NCI-H1694 treated with DMSO at 0.1 percent for 48 hours (cell line): ENCODE data around the gene KRTAP17-1.

Source experiments
- DNase-seq: peaks from one replicate; lab custom pipeline; 2025; lab: John Stamatoyannopoulos, UW

Gene KRTAP17-1

GRCh38 chr17:41332239-41332638 is 16.7 kb upstream of the KRTAP17-1 start:
- DNase-seq = no peak

GRCh38 chr17:41331606-41332005 is 16.1 kb upstream of the KRTAP17-1 start:
- no peak for DNase-seq

GRCh38 chr17:41329279-41329948 is 13.9 kb upstream of the KRTAP17-1 start:
- DNase-seq = peak; percentile 8

- no peak for DNase-seq
Observed at GRCh38 chr17:41328207-41328606, 12.7 kb upstream of the KRTAP17-1 start.

GRCh38 chr17:41327411-41328120 is 12.1 kb upstream of the KRTAP17-1 start:
- DNase-seq = no peak

GRCh38 chr17:41326173-41327145 is 10.9 kb upstream of the KRTAP17-1 start:
- no peak for DNase-seq

GRCh38 chr17:41325611-41326010 is 10.1 kb upstream of the KRTAP17-1 start:
- DNase-seq = no peak

GRCh38 chr17:41325126-41325525 is 9.6 kb upstream of the KRTAP17-1 start:
- DNase-seq = no peak

GRCh38 chr17:41324180-41325075 is 8.9 kb upstream of the KRTAP17-1 start:
- DNase-seq = no peak

GRCh38 chr17:41322903-41323895 is 7.7 kb upstream of the KRTAP17-1 start:
- DNase-seq = no peak

GRCh38 chr17:41322094-41322902 is 6.8 kb upstream of the KRTAP17-1 start:
- peak; percentile 64 for DNase-seq

- no peak for DNase-seq
Observed at GRCh38 chr17:41318231-41318630, 2.7 kb upstream of the KRTAP17-1 start.

GRCh38 chr17:41315814-41316445 is 420 bp upstream of the KRTAP17-1 start:
- no peak for DNase-seq

GRCh38 chr17:41311111-41311510 is 4.4 kb downstream of the KRTAP17-1 start:
- DNase-seq = no peak

GRCh38 chr17:41308918-41309359 is 6.6 kb downstream of the KRTAP17-1 start, which contains the start of gene KRTAP16-1:
TSS of gene KRTAP16-1 (minus strand) at chr17:41309309. CDS start at chr17:41309253, 56 bp downstream.
- no peak for DNase-seq

- DNase-seq = peak; percentile 95
Observed at GRCh38 chr17:41308251-41308917, 7.1 kb downstream of the KRTAP17-1 start.

GRCh38 chr17:41307647-41308046 is 7.9 kb downstream of the KRTAP17-1 start:
- DNase-seq = peak; percentile 89

- DNase-seq = no peak
Observed at GRCh38 chr17:41304091-41304490, 11.4 kb downstream of the KRTAP17-1 start.
